HG03175 (cell line): Measurements from ENCODE around the gene FIBCD1.

Source experiments
- ATAC-seq: cut with Tn5 transposase; IDR thresholded peaks from one replicate; pipeline ENCODE4 v1.9.1; 2021; ENCODE audit warnings: mild to moderate bottlenecking, moderate library complexity; ENCODE audit not compliant: unreplicated experiment

Gene FIBCD1

DNA sequence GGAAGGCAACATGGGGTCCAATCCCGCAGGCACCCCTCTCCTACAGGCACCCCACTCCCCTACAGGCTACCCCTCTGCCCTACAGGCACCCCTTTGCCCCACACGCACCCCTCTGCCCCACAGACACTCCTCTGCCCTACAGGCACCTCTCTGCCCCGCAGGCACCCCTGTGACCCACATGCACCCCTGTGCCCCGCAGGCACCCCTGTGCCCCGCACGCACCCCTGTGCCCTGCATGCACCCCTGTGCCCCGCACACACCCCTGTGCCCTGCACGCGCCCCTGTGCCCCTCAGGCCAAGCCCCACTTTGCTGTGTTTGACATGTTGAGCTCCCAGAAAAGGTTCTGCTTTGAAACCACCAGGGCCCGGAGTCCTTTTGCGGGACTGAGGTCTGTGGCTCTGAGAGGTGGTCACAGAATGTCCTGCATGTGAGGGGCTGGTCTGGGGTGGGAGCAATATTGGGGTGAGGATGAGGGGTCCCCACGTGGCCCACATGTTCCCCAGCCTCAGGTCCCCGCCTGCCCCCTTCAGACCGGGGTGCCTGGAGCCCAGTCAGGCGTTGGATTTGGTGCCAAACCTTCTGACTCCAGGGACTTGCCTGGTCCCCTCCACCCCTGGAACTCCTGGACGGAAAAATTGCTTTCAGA is 41.8 kb downstream of the FIBCD1 start:
- ATAC-seq: no peak

DNA sequence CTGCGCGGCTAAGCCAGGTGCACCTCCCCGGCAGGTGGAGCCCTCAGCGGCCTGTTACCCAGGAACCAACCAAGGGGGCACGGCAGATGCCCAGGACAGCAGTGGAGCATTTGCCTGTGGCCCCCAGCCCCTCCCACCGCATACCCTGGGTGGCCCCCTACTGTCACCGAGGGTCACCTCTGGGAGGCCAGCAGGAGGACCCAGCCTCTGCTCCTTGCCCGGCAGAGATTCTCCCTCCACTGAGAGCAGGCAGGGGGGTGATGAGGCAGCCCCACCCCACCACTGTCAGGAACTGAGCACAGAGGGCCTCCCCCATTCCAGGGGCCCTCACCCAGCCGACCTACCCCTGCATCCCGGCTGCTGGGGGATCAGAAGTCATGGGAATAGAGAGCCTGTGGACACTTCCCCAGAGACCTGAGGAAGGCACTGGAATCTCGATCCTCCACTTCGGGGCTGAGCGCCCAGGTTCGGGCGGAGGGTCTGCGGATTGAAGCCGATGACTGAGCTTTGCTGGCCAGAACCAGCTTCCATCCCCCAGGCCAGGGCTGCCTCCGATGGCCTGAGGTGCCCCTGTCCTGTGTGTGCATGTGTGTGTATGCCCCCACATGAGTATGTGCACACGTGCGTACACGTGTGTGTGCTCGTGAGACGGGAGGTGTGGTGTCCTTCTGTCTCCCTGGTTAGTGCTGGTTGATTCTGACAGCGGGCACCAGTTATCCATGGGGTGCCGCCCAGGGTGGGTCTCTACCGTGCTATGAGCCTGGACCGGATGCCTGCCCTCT is 42.6 kb downstream of the FIBCD1 start, which contains the start of gene QRFP:
TSS of gene QRFP (minus strand) at position 580 of the 782 bp plus-strand sequence. CDS start 2,974 bp downstream, outside the sequence.
- ATAC-seq: no peak

DNA sequence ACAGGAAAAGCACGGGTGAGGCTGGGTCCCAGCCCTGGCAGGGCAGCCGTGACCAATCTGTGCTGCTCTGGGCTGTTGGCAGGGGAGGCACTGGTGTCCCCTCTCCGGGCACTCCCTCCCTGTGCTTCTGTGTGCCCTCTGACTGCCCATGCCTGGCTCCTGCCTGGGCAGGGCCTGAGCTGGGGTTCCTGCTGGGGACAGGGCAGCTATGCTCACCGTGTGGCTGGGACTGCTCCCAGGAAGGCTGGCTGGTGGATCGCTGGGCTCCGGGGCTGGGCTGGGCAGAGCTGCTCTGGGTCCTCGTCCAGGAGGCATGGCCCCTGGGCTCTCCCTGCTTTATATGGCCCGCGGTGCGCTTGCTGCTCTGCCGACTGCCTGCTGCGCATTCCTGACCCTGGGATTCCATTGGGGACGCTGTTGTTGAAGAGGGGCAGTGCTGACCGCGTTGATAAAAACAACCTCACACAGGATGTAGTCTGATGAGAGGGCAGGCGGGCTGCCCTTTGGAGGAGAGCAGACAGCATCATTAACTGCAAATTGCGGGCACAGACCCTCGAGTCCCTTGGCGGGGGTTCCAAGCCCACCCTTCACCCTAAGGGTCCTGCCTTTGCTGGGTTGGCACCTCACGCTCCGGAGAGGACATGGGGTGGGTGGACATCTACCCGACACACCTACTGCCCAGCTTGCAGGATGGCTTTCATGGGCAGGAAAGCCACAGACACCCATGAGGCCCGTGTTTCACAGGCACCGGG is 43.4 kb downstream of the FIBCD1 start:
- no peak for ATAC-seq

DNA sequence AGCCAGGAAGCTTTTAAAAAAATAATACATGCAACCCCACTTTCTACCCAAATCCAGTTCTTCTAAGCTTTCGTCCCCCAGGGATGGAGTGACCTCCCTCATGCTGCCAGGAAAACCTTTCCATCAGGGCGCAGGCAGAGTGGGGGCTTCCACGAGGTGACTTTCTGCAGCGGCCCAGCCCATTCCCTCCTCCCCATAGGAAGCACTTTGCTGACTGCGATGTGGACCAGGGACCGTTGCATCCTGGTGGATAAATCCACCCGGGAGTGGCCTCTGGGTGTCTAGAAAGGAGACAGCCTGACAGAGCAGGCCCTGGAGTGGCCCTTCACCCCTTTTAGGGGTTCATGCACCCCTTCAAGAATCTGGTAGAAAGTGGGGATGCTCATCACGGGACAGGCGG is 44.0 kb downstream of the FIBCD1 start:
- no peak for ATAC-seq

DNA sequence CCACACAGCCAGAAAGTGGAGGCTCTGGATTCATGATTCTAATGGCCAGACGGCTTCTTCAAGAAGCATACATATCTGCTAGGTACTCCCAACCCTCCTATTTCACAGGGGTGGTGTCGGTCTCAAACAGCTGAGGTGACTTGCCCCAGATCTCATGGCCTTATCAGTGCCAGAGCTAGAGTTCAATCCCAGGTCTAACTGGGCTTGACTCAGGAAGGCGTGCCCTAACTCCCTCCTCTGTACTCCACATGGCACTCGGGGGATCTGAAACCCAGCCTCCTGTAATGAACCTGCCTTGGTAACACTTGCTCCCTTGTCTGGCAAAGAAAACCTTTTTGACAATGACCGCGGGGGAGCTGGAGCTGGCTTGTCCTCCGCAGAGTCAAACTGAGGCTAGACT is 44.5 kb downstream of the FIBCD1 start:
- no peak for ATAC-seq

DNA sequence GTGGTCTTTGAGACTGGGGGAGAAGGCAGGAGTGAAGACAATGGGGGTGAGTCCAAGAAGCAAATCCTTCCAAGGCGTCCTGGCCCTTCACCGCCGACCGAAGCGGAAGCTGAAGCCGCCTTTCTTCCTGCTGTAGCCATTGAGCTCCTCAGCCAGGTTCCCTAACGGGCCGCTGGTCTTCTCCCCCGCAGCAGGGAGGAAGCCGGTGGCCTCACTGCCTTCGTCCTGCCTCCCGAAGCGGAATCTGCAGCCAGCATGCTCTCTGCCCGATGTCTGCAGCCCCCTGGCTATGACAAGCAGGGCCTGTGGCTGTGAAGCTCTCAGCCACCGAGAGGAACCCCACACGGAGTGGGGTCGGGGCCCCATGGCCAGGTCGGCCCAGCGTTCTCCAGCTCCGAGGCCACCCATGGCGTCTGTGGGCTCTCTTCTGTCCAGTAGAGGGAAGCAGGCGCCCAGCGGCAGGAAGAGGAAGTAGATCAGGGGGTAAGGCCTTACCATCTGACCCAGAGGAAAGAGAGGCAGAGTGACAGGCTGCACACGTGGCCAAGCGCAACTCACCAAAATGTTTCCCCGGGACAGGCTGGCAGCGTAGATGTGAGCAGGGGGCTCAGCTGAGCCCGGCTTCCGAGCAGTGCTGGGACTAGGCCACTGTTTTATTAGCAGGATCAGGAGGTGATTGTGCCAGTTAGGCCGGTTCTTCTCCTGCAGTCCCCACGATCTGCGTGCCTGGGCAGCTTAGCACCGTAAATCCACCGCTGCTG is 45.5 kb downstream of the FIBCD1 start:
- ATAC-seq: no peak

DNA sequence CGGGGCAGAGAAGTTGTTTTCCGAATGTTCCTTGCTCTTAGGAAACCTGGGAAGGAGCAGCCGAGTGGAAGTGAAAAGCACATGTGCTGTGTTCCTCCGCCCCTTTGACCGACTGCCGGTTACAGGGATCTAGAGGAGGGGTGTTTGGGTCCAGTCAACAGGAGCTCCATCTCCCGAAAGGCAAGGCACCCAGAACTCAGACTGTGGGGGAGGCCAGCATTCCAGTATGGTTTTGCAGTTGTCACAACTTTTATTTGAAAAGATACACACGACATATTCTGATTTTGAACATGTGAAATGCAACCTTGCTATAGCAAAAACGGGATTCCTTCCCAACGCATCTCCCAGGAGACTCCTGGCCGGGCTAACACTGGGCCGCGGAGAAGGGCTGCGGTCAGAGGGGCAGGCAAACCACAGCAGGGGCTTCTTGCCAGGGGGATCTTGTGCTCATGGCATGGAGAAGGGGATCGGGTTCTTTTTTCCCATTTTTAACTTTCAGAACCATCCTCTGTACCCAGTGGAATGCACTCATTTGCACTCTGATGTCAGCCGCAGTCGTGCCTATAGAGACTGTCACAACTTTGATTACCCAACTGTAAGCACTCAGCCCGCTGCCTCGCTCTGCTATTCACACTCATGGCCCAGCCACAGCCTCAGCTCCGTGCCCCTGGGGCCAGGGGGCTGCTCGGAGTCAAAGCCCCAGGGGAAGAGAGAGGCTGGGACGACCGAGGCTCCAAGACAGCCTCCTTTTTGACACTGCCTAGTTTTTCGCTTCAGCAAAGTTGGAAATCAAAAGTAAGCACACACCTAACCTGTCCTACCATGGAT is 46.4 kb downstream of the FIBCD1 start:
- ATAC-seq: no peak

DNA sequence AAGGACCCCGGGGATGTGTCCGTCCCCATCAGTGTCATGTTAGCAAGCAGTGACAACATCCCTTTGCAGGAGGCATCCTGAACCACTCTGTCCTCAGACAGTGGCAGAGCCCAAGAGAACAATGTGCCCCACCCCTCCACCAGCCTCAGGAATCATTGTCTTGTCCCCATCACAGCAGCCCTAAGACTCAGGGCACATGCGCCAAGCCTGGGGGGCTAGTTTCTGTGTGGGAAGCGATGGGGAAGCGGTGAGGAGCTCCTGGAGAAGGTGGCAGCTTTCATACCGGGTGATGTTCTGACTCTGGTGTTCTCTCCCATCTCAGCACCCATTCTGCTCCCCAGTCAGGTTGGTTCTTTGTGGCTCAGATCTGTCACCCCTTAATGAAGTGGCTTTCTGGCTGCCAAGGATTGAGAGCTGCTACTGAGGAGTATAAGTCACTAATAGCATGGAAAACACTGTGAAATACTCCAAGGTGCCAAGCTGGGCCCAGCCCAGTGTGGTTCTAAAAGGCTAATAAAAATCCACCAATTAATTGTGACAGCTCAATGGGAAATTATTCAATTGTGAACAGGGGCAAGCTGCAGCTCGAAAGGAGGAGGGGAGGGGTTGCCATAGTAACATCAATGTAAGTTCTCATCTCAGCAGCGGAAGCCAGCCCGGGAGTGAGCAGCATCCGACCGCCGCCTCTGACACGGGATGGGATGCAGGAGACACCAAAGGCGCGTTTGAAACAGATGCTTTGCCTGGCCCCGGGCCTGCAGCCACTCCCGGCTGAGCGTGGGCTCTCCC is 47.2 kb downstream of the FIBCD1 start:
- ATAC-seq: no peak

DNA sequence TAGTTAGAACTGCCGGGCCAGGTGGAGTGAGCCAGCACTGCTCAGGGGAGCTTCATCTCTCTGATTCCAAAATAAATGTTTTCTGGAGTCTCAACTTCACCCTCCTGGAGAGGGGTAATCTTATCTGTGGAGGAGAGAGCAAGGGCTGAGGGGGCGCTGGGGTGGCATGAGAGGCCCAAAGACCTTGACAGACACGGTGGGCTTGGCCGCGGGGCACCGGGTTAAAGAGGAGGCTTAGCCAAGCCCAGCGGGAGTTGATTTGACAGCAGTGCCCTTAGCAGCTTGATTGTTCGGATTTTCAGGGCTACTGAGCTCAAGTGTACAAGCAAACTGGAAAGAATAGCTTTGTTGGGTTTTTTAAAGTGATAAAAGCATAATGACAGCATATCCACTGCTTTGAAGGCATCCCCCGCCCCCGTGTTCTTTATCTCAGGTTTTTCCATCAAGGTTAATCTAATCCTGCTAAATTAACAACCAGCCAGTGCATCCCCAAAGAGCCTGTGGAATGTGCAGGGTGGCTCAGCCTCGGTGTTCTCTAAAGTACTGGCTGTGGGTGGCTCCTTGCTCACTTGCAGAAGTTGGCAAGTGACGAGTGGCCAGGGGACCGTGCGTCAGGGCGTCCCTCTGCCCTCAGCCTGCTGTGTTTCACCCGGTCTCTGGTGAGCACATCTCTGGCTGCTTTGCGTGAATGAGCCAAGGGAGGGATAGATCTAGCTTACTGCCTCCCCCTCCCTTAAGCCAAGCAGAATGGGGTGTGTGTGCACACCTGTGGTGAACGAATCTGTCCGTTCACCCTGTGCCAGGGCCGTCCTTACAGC is 48.0 kb downstream of the FIBCD1 start:
- ATAC-seq: no peak

DNA sequence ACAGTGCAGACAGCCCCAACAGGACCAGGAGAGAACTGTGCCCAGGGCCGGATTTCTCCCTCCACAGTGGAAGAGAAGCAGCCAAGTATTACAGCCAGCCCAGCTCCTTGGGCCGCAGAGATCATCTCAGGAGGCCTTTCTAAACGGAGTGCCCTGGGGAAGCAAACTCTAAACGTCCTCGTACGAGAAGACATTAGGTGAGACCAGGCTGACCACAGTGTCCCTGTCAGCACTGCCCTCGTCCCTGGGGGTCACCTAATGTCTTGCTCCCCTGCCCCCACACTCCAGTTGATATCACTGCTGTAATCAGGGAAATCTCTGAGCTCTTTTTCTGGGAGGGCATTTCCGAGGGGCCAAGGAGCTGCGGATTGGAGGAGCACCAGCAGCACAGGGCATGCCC is 48.9 kb downstream of the FIBCD1 start:
- ATAC-seq: no peak

DNA sequence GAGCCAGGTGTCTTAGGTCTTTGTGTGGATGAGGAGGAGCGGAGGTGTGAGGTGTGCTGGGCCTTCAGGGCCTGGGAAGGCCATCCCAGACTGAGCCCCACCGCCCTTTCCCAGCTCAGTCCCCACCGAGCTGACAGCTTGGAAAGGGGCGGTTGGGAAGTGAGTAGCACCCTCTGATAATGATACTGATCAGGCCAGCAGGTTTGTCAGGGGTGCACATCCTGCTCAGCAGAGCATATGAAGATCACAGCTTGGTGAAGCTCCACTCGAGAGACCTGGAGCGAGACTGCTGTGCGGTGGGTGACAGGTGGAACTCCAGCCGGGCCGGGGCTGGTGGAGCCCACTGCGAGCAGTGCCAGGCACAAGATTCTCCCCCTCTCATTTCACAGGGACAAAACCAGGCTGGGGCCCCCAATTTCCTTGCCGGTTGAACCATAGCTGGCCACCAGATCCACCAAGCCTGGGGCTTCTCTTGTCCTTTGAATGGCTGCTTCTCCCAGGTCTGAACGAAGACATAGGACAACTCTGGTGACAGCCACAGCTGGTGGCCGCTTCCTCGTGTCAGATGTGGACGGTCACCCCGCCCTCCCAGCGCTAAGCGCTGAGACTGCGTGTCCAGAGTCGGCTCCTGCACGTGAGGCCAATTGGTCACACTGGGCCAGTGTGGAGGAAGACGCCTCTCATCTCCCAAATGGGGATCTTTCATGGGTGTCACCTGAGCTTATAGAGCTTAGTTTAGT is 50.7 kb downstream of the FIBCD1 start:
- no peak for ATAC-seq

DNA sequence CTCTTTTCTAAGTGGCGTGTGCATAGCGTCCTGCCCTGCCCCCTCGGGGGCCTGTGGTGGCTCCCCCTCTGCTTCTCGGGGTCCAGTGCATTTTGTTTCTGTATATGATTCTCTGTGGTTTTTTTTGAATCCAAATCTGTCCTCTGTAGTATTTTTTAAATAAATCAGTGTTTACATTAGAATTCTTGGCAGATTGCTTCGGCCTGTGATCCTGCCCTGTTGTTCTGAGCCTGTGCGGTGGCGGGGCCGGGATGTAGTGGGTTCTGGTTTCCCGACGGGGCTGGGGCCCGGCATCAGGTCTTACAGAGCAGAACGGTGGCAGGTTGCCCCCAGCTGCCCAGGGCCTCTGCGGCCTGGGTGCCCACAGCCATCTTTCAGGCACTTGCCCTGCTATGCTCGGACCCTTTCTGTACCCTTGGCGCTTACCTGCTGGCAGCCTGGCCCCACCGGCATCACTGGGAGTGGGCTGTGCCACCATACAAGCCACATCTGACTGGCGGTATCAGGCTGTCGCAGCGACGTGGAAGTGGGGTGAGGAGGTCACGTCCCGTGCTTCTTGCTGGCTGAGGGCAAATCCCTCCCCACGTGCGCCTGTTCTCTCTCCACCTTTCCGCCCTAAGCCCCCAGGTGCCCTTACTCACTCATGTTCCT is 51.4 kb downstream of the FIBCD1 start:
- no peak for ATAC-seq

DNA sequence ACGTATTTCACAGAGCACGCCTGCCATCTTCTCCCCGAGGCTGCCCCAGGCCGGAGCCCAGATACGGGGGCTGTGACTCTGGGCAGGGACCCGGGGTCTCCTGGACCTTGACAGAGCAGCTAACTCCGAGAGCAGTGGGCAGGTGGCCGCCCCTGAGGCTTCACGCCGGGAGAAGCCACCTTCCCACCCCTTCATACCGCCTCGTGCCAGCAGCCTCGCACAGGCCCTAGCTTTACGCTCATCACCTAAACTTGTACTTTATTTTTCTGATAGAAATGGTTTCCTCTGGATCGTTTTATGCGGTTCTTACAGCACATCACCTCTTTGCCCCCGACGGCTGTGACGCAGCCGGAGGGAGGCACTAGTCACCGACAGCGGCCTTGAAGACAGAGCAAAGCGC is 52.1 kb downstream of the FIBCD1 start:
- ATAC-seq: no peak

DNA sequence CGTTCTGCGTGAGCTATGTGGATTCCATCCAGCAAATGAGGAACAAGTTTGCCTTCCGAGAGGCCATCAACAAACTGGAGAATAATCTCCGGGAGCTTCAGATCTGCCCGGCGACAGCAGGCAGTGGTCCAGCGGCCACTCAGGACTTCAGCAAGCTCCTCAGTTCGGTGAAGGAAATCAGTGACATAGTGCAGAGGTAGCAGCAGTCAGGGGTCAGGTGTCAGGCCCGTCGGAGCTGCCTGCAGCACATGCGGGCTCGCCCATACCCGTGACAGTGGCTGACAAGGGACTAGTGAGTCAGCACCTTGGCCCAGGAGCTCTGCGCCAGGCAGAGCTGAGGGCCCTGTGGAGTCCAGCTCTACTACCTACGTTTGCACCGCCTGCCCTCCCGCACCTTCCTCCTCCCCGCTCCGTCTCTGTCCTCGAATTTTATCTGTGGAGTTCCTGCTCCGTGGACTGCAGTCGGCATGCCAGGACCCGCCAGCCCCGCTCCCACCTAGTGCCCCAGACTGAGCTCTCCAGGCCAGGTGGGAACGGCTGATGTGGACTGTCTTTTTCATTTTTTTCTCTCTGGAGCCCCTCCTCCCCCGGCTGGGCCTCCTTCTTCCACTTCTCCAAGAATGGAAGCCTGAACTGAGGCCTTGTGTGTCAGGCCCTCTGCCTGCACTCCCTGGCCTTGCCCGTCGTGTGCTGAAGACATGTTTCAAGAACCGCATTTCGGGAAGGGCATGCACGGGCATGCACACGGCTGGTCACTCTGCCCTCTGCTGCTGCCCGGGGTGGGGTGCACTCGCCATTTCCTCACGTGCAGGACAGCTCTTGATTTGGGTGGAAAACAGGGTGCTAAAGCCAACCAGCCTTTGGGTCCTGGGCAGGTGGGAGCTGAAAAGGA is 53.3 kb downstream of the FIBCD1 start:
- no peak for ATAC-seq

DNA sequence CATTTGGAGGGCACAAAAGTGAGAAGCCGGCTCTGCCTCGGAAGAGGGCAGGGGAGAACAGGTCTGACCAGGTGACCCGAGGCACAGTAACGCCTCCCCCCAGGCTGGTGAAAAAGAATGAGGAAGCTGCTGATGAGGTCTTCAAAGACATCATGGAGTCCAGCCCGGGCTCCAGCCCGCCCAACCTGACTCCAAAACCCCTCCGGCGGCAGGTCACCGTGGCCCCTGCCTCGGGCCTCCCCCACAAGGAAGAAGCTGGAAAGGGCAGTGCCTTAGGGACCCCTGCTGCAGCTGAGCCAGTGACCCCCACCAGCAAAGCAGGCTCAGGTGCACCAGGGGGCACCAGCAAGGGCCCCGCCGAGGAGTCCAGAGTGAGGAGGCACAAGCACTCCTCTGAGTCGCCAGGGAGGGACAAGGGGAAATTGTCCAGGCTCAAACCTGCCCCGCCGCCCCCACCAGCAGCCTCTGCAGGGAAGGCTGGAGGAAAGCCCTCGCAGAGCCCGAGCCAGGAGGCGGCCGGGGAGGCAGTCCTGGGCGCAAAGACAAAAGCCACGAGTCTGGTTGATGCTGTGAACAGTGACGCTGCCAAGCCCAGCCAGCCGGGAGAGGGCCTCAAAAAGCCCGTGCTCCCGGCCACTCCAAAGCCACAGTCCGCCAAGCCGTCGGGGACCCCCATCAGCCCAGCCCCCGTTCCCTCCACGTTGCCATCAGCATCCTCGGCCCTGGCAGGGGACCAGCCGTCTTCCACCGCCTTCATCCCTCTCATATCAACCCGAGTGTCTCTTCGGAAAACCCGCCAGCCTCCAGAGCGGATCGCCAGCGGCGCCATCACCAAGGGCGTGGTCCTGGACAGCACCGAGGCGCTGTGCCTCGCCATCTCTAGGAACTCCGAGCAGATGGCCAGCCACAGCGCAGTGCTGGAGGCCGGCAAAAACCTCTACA is 54.2 kb downstream of the FIBCD1 start:
- no peak for ATAC-seq
